H1 (cell line): Measurements from ENCODE around the gene JDP2. TPM values are rescaled to one million over a fixed set of nuclear protein-coding genes. Genes with fewer than 3 reads are reported as not detected.
"Not testable (repeated sequence)": the region's sequence is repeated elsewhere in the genome, so short reads cannot be mapped to it uniquely, and the experiment has no call there.

Experiments used
- CTCF ChIA-PET: fragments of 300-600 bp; sonication (Branson Sonifier 250); formaldehyde crosslinking; loops from one replicate; lab custom pipeline; 2021; ENCODE audit not compliant: partially characterized antibody; lab: Charles Lee
- POLR2A ChIA-PET: fragments of 300-600 bp; sonication (Branson Sonifier 250); formaldehyde crosslinking; loops from one replicate; lab custom pipeline; 2021; ENCODE audit warnings: inconsistent platforms; ENCODE audit not compliant: partially characterized antibody; lab: Charles Lee
- DNase-seq, 2 experiments: peaks; one replicate each; pipeline versions ENCODE4 v3.0.0 to v3.0.0-alpha.2; 2010 to 2022; ENCODE audit warnings: low spot score in 2 of 2, low read depth in 1 of 2, mixed read lengths in 1 of 2
- FAIRE-seq: peaks from 2 replicates; lab custom pipeline; 2011; peaks lifted over from hg19 to GRCh38; lab: Jason Lieb, UNC
- H2AFZ ChIP-seq: 2 replicates; pipeline ENCODE4 v1.8.1; 2012; ENCODE audit warnings: low read length, inconsistent platforms
- H2AK5ac ChIP-seq: 2 replicates; pipeline ENCODE4 v1.6.1; 2013; ENCODE audit warnings: low read depth, low read length
- H2BK120ac ChIP-seq: replicated peaks from 2 replicates; pipeline ENCODE3; 2013; ENCODE audit warnings: low read depth, low read length, inconsistent platforms
- H2BK12ac ChIP-seq: 2 replicates; pipeline ENCODE4 v1.6.1; 2013; ENCODE audit warnings: low read depth, low read length
- H2BK15ac ChIP-seq: 2 replicates; pipeline ENCODE4 v1.6.1; 2013; ENCODE audit warnings: low read length
- H2BK20ac ChIP-seq: 2 replicates; pipeline ENCODE4 v1.6.1; 2013; ENCODE audit warnings: low read length
- H2BK5ac ChIP-seq: 2 replicates; pipeline ENCODE4 v1.6.1; 2013; ENCODE audit warnings: low read depth, low read length
- H3K14ac ChIP-seq: 2 replicates; pipeline ENCODE4 v1.6.1; 2013; ENCODE audit warnings: inconsistent platforms; ENCODE audit not compliant: insufficient read length
- H3K18ac ChIP-seq: 2 replicates; pipeline ENCODE4 v1.6.1; 2013; ENCODE audit warnings: low read length; ENCODE audit errors: extremely low read depth
- H3K23ac ChIP-seq: 2 replicates; pipeline ENCODE4 v1.6.1; 2013; ENCODE audit warnings: inconsistent platforms; ENCODE audit not compliant: insufficient read length
- H3K23me2 ChIP-seq: 2 replicates; pipeline ENCODE4 v1.6.1; 2013; ENCODE audit warnings: low read depth, low read length
- H3K27ac ChIP-seq: 2 replicates; pipeline ENCODE4 v1.6.1; 2011; ENCODE audit warnings: low read depth, low read length, inconsistent platforms
- H3K27me3 ChIP-seq, 4 experiments: replicated peaks in 1 of 4; 1 replicate in 1 of 4; 2 replicates in 3 of 4; pipeline versions ENCODE4 v1.6.1 to v1.8.1; 2011 to 2013; ENCODE audit warnings: low read length in 3 of 4, mild to moderate bottlenecking in 3 of 4, inconsistent platforms in 2 of 4, mixed read lengths in 2 of 4, moderate library complexity in 1 of 4; ENCODE audit not compliant: control insufficient read depth in 3 of 4, insufficient read depth in 3 of 4; ENCODE audit errors: extremely low read depth in 1 of 4
- H3K36me3 ChIP-seq, 4 experiments: 2 replicates each; pipeline versions ENCODE4 v1.6.1 to v1.8.1; 2011 to 2013; ENCODE audit warnings: mild to moderate bottlenecking in 4 of 4, low read length in 3 of 4, moderate library complexity in 2 of 4, control low read depth in 1 of 4, inconsistent platforms in 1 of 4; ENCODE audit not compliant: insufficient read depth in 4 of 4, control insufficient read depth in 2 of 4
- H3K4ac ChIP-seq: replicated peaks from 2 replicates; pipeline ENCODE3; 2013; ENCODE audit warnings: low read length, low read depth, mixed read lengths, inconsistent platforms; ENCODE audit not compliant: insufficient read length
- H3K4me1 ChIP-seq, 4 experiments: replicated peaks in 1 of 4; 1 replicate in 1 of 4; 2 replicates in 3 of 4; pipeline versions ENCODE4 v1.6.1 to v1.8.1; 2011 to 2013; ENCODE audit warnings: low read length in 3 of 4, inconsistent platforms in 2 of 4, mixed read lengths in 1 of 4; ENCODE audit not compliant: insufficient read depth in 4 of 4, control insufficient read depth in 3 of 4
- H3K4me2 ChIP-seq, 2 experiments: 2 replicates each; pipeline versions ENCODE4 v1.6.1 to v1.8.1; 2011 to 2013; ENCODE audit warnings: low read depth in 2 of 2, low read length in 2 of 2, control low read depth in 1 of 2, inconsistent platforms in 1 of 2, mild to moderate bottlenecking in 1 of 2; ENCODE audit not compliant: insufficient read depth in 1 of 2
- H3K4me3 ChIP-seq, 4 experiments: fragments of 200-600, 300-600 bp in 1 of 4; sonication (generic), shearing (Covaris generic), sonication (Bioruptor Twin) in 1 of 4; 2 replicates each; pipeline versions ENCODE4 v1.5.1 to v1.8.1; 2011 to 2016; ENCODE audit warnings: low read length in 4 of 4, low read depth in 3 of 4, control low read depth in 2 of 4, inconsistent platforms in 2 of 4, mild to moderate bottlenecking in 2 of 4, mixed read lengths in 1 of 4, moderate library complexity in 1 of 4; ENCODE audit not compliant: insufficient read depth in 2 of 4; ENCODE audit errors: extremely low read depth in 1 of 4
- H3K56ac ChIP-seq: replicated peaks from 2 replicates; pipeline ENCODE3; 2013; ENCODE audit warnings: low read depth, mild to moderate bottlenecking, mixed read lengths, low read length, inconsistent platforms; ENCODE audit not compliant: insufficient read length
- H3K79me1 ChIP-seq: 2 replicates; pipeline ENCODE4 v1.6.1; 2013; ENCODE audit warnings: low read depth, low read length, control low read depth
- H3K79me2 ChIP-seq, 2 experiments: 2 replicates each; pipeline versions ENCODE4 v1.6.1 to v1.8.1; 2012 to 2013; ENCODE audit warnings: low read length in 2 of 2, mild to moderate bottlenecking in 2 of 2, inconsistent platforms in 1 of 2; ENCODE audit not compliant: insufficient read depth in 2 of 2, control insufficient read depth in 1 of 2
- H3K9ac ChIP-seq, 4 experiments: replicated peaks in 1 of 4; 1 replicate in 1 of 4; 2 replicates in 3 of 4; pipeline versions ENCODE4 v1.6.1 to v1.8.1; 2011 to 2013; ENCODE audit warnings: low read depth in 3 of 4, low read length in 3 of 4, control low read depth in 2 of 4, mild to moderate bottlenecking in 2 of 4, moderate library complexity in 2 of 4, inconsistent platforms in 1 of 4; ENCODE audit errors: extremely low read depth in 1 of 4
- H3K9me3 ChIP-seq, 2 experiments: 2 replicates each; pipeline versions ENCODE4 v1.6.1 to v1.8.1; 2012 to 2013; ENCODE audit warnings: mild to moderate bottlenecking in 2 of 2, moderate library complexity in 2 of 2, control low read depth in 1 of 2, inconsistent platforms in 1 of 2, low read depth in 1 of 2, low read length in 1 of 2, mixed read lengths in 1 of 2; ENCODE audit not compliant: insufficient read depth in 2 of 2
- H4K20me1 ChIP-seq, 2 experiments: replicated peaks in 1 of 2; 2 replicates each; pipeline versions ENCODE3 to v1.8.1; 2011 to 2013; ENCODE audit warnings: inconsistent platforms in 2 of 2, low read length in 2 of 2, mild to moderate bottlenecking in 1 of 2; ENCODE audit not compliant: insufficient read depth in 2 of 2, control insufficient read depth in 1 of 2
- H4K5ac ChIP-seq: 2 replicates; pipeline ENCODE4 v1.6.1; 2013; ENCODE audit warnings: low read length, low read depth, mixed read lengths, inconsistent platforms; ENCODE audit not compliant: insufficient read length
- H4K8ac ChIP-seq: 2 replicates; pipeline ENCODE4 v1.8.0; 2013; ENCODE audit warnings: mild to moderate bottlenecking, moderate library complexity, low read length, inconsistent platforms; ENCODE audit not compliant: insufficient read depth; ENCODE audit errors: extremely low read depth
- H4K91ac ChIP-seq: replicated peaks from 2 replicates; pipeline ENCODE3; 2013; ENCODE audit warnings: low read length, mixed read lengths, inconsistent platforms; ENCODE audit not compliant: insufficient read length
- EGR1 ChIP-seq: IDR thresholded peaks from 2 replicates; pipeline ENCODE4 v1.6.1; 2011; ENCODE audit warnings: low read depth, low read length, borderline replicate concordance
- WGBS, 2 experiments: shearing (Covaris generic) in 1 of 2; methylation state at CpG; one replicate each; pipeline versions ENCODE4 v1.1.6 to v1.1.7; 2013 to 2015; ENCODE audit warnings: low lambda C conversion rate in 2 of 2, mixed read lengths in 2 of 2, inconsistent platforms in 1 of 2, low coverage in 1 of 2, missing lambda C conversion rate in 1 of 2; ENCODE audit not compliant: insufficient replicate concordance in 2 of 2, insufficient coverage in 1 of 2, insufficient read length in 1 of 2; ENCODE audit errors: extremely low coverage in 1 of 2, missing lambda C conversion rate in 1 of 2; 5-methylcytosine and 5-hydroxymethylcytosine counted together
- polyA plus RNA-seq, 7 experiments: library from polyadenylated mRNA; depleted of rRNA in 3 of 7; stranded (reverse) in 5 of 7; unstranded in 2 of 7; fragments of >200 nt in 5 of 7; fragments of 200-250 nt in 2 of 7; gene quantifications; 1 replicate in 5 of 7; 2 replicates in 1 of 7; 4 replicates in 1 of 7; pipeline versions ENCODE4 v1.2.1 to v1.2.3, GENCODE V29; 2011 to 2013; ENCODE audit warnings: missing spikeins in 2 of 7, mixed read lengths in 2 of 7
- total RNA-seq: library from RNA; stranded (reverse); fragmentation: NEBNext Ultra II Directional; extraction: Animal tissue kit (Norgen Biotek cat#: 25700); gene quantifications from 2 replicates; pipeline ENCODE4 v1.2.1, GENCODE V29; 2021

The JDP2 gene
- total and polyA plus RNA-seq, 2 of the 8 experiments (the other 6 are each of a cell fraction or from before 2014, with no cell fraction given), result 8.9 to 27.2 TPM

- no peak for TF ChIP-seq EGR1
Measured at GRCh38 chr14:75471059-75471458, 43.2 kb downstream of the JDP2 start (continued).

- not testable (repeated sequence) for DNase-seq, FAIRE-seq
- CTCF ChIA-PET, result interaction anchor here (0.8 kb wide), 1 partner anchor 12 kb away, joined by 3 read pairs; no protein-coding TSS in a partner anchor
Measured at GRCh38 chr14:75474127-75474526, 46.3 kb downstream of the JDP2 start.

More at GRCh38 chr14:75474127-75474526, 46.3 kb downstream of the JDP2 start:
- not testable (repeated sequence) for H2BK12ac ChIP-seq, H3K23ac ChIP-seq, H3K27me3 ChIP-seq, H3K4ac ChIP-seq, H4K8ac ChIP-seq, H3K79me1 ChIP-seq, H3K4me2 ChIP-seq, H2AFZ ChIP-seq, H3K56ac ChIP-seq, H2BK5ac ChIP-seq, H4K20me1 ChIP-seq, H2BK15ac ChIP-seq, H2BK20ac ChIP-seq, H3K4me1 ChIP-seq, H3K4me3 ChIP-seq, H4K5ac ChIP-seq, H3K14ac ChIP-seq, H3K9ac ChIP-seq, H3K79me2 ChIP-seq, H3K27ac ChIP-seq, H3K18ac ChIP-seq, H3K9me3 ChIP-seq, H3K23me2 ChIP-seq, H2AK5ac ChIP-seq, H2BK120ac ChIP-seq, H4K91ac ChIP-seq
- peaks cover 0 to 31% (median 6%) of the 10 kb centered on the region in 4 experiments; a peak in 6 of 8 replicates for H3K36me3 ChIP-seq
- POLR2A ChIA-PET, result interaction anchor here (1.1 to 1.7 kb wide), 2 partner anchors 15 to 166 kb away, joined by 3 read pairs; no protein-coding TSS in a partner anchor
- WGBS, 2 experiments, result 89% methylated on average over 6 of the region's 6 CpGs; no CpG with 5 or more reads in 1 of the 2 experiments
